HG02885 (cell line): ENCODE data around the gene RBM4.
A peak's percentile ranks its signal among the peaks of the same experiment; 100 is the strongest.
"Not testable (repeated sequence)": the region's sequence is repeated elsewhere in the genome, so short reads cannot be mapped to it uniquely, and the experiment has no call there.

Source experiments
- ATAC-seq: cut with Tn5 transposase; IDR thresholded peaks from one replicate; pipeline ENCODE4 v1.9.1; 2021; ENCODE audit warnings: mild to moderate bottlenecking; ENCODE audit not compliant: unreplicated experiment, poor library complexity

Gene RBM4

GRCh38 chr11:66638177-66639065 lies at the start of gene RBM4:
Gene RBM4 (plus strand): TSS chr11:66638703. CDS start chr11:66639712, 1,009 bp downstream.
- ATAC-seq: peak; percentile 94

DNA sequence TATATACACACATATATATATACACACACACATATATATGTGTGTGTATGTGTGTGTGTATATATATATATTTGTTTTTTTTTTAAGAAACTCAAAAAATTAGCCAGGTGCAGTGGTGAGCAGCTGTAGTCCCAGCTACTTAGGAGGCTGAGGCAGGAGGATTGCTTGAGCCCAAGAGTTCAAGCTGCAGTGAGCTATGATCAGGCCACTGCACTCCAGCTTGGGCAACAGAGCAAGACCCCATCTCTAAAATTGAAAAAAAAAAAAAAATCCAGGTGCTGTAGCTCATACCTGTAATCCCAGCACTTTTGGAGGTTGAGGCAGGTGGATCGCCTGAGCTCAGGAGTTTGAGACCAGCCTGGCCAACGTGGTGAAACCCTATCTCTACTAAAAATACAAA lies 49.2 kb upstream of the RBM4 start:
- ATAC-seq: not testable (repeated sequence)

GRCh38 chr11:66589996-66590675 lies 48.4 kb upstream of the RBM4 start:
- no peak for ATAC-seq

GRCh38 chr11:66591175-66591574 lies 47.3 kb upstream of the RBM4 start:
- no peak for ATAC-seq

DNA sequence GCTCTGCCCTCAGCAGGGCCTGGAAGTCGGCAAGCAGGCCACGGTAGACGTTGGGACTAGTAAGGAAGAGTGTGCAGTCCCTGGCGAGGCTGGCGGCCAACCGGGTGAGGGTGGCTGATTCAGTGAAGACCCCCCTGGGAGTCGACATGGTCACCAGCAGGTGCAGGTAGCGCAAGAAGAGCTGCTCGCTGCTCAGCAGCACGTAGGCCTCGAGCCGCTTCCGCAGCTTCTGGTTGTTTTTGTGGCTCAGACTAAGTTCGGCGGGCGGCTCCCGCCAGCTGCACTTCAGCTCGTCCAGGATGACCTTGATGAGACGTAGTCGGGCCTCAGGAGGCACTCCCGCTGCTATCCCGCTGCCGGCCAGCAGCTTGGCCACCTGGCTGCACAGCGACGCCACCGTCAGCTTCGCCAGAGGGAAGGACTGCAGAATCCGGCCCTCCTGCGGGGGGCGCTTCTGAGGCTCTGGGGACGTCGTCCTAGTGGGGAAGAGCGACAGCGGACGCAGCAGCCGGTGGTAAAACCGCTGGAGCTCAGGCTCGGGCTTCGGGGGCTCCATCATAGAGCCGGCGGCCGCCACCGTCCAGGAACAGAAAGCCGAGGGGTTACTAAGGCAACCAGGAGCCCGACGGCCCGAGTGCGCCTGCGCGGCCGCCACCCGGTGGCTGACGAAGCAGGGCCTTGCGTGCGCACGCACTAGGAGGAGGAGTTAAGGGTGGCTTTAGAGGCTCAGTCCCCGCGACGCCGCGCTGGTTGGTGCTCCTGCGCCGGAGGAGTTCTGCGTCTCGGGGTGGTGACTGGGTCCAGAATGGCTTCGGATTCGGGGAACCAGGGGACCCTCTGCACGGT lies 45.8 kb upstream of the RBM4 start, which contains the start of the genes CCDC87 and CCS:
Gene CCDC87, minus strand, starts transcription at position 607 of the 846 bp plus-strand sequence. Its CDS starts 48 bp downstream, at position 559.
Gene CCS, plus strand, starts transcription at position 729 of the 846 bp plus-strand sequence. Its CDS starts 77 bp downstream, at position 806.
- peak; percentile 95 for ATAC-seq

GRCh38 chr11:66593303-66593635 lies 45.2 kb upstream of the RBM4 start:
- no peak for ATAC-seq

GRCh38 chr11:66593650-66594049 lies 44.9 kb upstream of the RBM4 start:
- no peak for ATAC-seq

DNA sequence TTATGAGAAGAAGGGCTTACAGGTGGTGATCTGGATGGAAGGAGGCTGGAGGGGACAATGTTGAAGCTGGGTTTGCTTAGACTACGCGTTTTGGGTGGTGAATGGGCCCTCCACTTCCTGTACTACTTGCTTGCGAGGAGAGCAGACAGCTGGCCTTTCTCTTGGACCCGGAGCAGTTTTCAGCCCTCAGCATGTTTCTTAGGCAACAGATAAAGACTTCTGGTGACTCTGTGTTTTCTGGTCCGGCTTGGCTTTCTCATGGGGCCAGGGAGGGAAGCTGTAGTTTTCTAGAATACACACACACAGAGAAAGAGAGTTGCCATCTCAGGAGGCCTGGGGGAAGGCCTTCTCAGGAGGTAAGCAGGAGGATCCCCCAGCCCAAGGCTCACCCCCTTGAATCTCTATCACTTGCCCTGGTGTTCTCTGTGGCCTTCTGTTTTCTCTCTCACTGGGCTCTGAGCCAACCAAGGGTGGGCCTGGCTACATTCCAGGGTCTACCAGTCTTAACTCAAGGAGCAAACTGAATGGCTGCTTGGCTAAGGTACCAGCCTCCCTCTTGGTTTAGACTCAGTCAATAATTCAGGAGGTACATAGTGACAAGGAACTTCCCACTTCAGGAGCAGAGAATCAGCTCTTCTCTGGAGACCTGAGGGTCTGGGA lies 43.1 kb upstream of the RBM4 start:
- no peak for ATAC-seq

DNA sequence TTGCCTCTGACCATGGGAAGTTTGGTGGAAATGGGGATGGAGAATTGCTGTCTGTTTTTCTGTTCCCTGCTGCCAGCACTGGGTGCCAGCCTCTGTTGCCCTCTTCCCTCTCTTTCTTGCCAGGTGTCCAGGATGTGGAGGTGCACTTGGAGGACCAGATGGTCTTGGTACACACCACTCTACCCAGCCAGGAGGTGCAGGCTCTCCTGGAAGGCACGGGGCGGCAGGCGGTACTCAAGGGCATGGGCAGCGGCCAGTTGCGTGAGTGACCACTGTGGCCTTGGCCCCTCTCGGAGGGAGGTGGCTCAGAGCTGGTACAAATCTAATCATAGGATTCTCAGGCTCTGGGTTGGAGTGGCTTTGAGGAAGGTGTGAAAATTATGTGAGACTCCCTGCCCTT lies 39.5 kb upstream of the RBM4 start:
- ATAC-seq: no peak

GRCh38 chr11:66600219-66600618 lies 38.3 kb upstream of the RBM4 start:
- no peak for ATAC-seq

DNA sequence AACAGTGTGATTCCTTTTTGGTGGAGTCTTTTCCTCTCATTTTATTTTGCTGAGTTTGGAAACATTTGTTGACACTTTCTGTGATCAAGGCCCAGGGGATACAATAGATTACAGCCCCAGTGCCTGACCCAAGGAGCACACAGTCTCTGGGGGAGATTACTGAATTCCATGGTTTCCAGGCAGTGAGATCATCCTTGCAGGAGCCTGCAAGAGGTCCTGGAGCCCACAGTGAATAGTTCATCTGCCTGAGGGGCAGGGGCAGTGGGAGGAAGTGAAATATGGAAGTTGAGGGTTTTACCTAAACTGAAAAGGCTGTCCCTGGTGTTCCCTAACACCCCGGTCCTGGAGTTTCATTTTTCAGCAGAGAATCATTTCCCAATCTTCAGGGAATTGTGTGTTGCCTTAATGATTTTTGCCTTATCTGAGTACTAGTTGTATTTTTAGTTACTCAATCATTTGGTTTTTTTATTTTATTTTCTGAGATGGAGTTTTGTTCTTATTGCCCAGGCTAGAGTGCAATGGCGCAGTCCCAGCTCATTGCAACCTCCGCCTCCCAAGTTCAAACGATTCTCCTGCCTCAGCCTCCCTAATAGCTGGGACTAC lies 37.8 kb upstream of the RBM4 start:
- no peak for ATAC-seq

DNA sequence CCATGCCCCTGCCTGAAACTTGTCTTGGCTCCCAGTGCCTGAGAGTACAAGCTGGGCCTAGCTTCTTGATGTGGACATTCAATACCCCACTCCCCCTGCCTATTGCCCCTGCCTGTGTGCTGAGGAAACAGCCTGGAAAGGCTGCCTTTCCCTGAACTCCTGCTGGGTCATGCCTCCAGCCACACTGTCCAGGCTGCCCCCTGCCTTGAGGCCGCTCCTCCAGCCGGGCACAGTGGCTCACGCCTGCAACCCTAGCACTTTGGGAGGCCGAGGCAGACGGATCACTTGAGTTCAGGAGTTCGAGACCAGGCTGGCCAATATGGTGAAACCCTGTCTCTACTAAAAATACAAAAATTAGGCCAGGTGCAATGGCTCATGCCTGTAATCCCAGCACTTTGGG lies 35.4 kb upstream of the RBM4 start:
- ATAC-seq: no peak

DNA sequence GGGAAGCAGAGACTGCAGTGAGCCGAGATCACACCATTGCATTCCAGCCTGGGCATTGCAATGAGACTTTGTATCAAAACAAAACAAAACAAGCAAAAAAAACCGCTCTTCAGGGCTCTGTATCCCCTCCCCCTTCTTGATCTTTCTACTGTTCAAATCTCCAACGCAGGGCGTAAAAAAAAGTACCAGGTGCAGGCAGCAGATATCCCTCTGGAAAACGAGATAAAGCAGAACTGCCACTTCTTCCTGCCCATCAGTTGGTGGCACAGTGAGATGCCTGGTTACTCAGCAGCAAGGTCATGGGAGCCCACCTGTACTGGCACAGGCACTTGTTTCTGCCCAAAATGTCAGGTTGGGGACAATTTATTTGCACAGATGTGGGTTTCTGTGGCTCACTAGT lies 34.3 kb upstream of the RBM4 start:
- no peak for ATAC-seq

- ATAC-seq: not testable (repeated sequence)
Measured at GRCh38 chr11:66606608-66607007, 31.9 kb upstream of the RBM4 start.

DNA sequence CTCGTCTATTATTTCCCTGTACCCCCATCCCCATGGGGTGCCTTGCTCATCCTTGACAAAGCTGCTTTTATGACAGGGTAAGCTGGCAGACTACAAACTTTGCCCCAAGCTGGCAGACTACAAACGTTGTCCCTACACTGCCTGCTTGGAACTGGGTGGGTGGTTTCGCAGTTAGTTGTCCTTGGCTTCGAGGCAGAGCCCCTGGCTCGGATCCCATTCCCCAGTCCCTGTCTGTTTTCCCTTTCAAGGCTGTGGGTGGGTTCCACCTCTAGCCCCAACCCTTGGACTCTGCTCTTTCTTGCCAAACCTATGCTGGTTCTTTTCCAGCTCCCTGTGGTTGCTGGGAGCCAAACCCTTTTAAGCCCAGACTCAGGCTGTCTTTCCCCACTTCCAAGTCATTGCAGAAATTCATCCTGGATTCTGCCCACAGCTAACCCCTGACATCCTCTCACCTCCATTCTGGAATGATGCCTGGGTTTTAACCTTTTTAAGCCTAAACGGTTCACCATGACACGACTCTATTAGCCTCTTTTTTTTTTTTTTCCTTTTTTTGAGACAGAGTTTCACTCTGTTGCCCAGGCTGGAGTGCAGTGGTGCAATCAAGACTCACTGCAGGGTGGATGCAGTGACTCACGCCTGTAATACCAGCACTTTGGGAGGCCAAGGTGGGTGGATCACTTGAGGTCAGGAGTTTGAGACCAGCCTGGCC lies 31.2 kb upstream of the RBM4 start:
- no peak for ATAC-seq

GRCh38 chr11:66609721-66610617 lies 28.5 kb upstream of the RBM4 start:
- no peak for ATAC-seq

- no peak for ATAC-seq
Measured at GRCh38 chr11:66612458-66612857, 26.0 kb upstream of the RBM4 start.

GRCh38 chr11:66614073-66614472 lies 24.4 kb upstream of the RBM4 start:
- ATAC-seq: no peak
